Fibroblast of the aortic adventitia (primary cell): ENCODE measurements around the gene SAT1. TPM values are rescaled to one million over a fixed set of nuclear protein-coding genes. Genes with fewer than 3 reads are reported as not detected.
"Not testable (repeated sequence)": the region's sequence is repeated elsewhere in the genome, so short reads cannot be mapped to it uniquely, and the experiment has no call there.

Experiments used
- DNase-seq: peaks from one replicate; pipeline ENCODE4 v3.0.0-alpha.2; 2010; ENCODE audit warnings: low read depth
- H3K4me3 ChIP-seq: 2 replicates; pipeline ENCODE4 v1.5.1; 2011; ENCODE audit warnings: low read depth, mild to moderate bottlenecking, control low read depth, low read length, moderate library complexity
- CTCF ChIP-seq: IDR thresholded peaks from 2 replicates; pipeline ENCODE4 v1.5.1; 2011; ENCODE audit warnings: mild to moderate bottlenecking, low read length, control low read depth, inconsistent platforms; ENCODE audit not compliant: insufficient read depth
- total RNA-seq: library from RNA; depleted of rRNA; stranded (reverse); fragments of >200 nt; gene quantifications from 2 replicates; pipeline ENCODE4 v1.2.3, GENCODE V29; 2012; ENCODE audit warnings: low replicate concordance

SAT1 gene
- total RNA-seq, 1 donor, result 75.7 TPM

GRCh38 chrX:23764188-23764984 lies 18.6 kb upstream of the SAT1 start:
- H3K4me3 ChIP-seq, result no peak overlapping the region
- no peak for TF ChIP-seq CTCF
- DNase-seq, result no peak

- DNase-seq, result no peak
- no peak for TF ChIP-seq CTCF
- H3K4me3 ChIP-seq, result no peak overlapping the region
Measured at GRCh38 chrX:23765449-23765848, 17.5 kb upstream of the SAT1 start.

- no peak overlapping the region for H3K4me3 ChIP-seq
- DNase-seq, result no peak
- no peak for TF ChIP-seq CTCF
Measured at GRCh38 chrX:23765868-23766267, 17.1 kb upstream of the SAT1 start.

GRCh38 chrX:23766650-23767551 lies 16.1 kb upstream of the SAT1 start:
- no peak for DNase-seq
- TF ChIP-seq CTCF, result no peak
- H3K4me3 ChIP-seq, result no peak overlapping the region

- no peak for DNase-seq
- H3K4me3 ChIP-seq, result no peak overlapping the region
- TF ChIP-seq CTCF, result no peak
Measured at GRCh38 chrX:23770142-23770541, 12.8 kb upstream of the SAT1 start.

- not testable (repeated sequence) for DNase-seq
Measured at GRCh38 chrX:23771086-23771485, 11.9 kb upstream of the SAT1 start.

GRCh38 chrX:23773601-23774175 lies 9.3 kb upstream of the SAT1 start:
- DNase-seq, result no peak
- no peak overlapping the region for H3K4me3 ChIP-seq
- TF ChIP-seq CTCF, result no peak

More at GRCh38 chrX:23771086-23771485, 11.9 kb upstream of the SAT1 start:
- not testable (repeated sequence) for H3K4me3 ChIP-seq
